HG02943 (cell line): Measurements from ENCODE around the gene PPP1R14B.

Experiments used
- ATAC-seq: cut with Tn5 transposase; IDR thresholded peaks from one replicate; pipeline ENCODE4 v1.9.1; 2021; ENCODE audit warnings: mild to moderate bottlenecking, low read depth, moderate library complexity; ENCODE audit not compliant: unreplicated experiment

The PPP1R14B gene

DNA sequence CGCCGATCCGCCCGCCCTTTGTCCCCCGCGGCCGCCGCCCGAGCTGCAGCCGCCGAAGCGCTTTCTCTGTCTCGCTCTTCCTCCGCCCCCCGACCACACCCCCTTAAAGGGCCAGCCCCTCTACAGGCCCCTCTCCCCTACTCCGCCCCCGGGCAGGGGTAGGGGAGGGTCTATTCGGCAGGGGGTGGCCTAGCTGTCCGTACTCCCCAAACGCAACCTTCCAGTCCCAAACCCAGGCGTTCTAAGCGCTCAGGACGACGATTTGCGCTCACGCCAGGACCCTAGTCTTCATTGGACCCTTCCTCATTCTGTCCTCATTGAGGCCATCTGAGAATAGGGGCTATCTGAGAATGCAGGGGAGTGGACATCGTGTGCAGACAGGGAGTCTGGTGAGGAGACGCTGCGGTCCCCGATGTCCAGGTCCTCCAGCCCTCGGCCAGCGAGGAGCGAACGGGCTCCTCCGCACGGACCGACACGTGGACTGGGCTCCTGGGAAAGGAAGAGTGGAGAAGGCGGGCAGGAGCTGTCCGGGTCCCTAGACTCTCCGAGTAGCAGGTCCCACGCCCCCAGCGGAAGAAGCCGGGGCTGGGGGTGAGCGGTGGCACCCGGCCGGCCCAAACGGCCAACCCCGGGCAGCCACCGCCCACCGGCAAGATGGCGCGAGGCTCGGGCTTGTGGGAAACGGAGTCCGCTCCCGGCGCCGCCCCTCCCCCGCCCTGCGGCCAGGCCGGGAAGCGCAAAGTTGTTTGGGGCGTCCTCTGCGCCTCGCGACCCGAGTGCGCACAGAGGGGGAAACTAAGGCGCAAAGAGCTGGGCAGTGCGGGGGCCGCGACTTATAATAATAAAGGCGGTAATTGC, at the start of gene PPP1R14B:
Gene PPP1R14B (minus strand): TSS at position 73 of the 858 bp plus-strand sequence. CDS start 270 bp downstream, outside the sequence.
- no peak for ATAC-seq

GRCh38 chr11:64296236-64296635, 49.5 kb upstream of the PPP1R14B start:
- ATAC-seq, result no peak

DNA sequence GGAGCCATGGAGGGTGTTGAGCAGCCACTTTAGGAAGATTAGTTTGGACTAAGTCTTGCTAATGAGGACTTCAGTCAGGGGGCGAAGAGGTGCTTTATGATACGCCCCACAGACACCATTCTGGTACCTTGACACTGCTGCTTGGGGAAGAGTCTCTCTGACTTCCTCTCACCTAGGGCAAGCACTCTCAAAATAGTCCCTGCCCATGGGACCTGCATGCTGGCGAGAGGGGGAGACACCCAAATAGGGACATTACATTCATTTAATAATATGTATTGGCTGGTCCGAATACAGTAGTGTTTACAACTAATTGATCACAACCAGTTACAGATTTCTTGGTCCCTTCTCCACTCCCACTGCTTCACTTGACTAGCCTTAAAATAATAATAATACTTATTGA, 49.0 kb upstream of the PPP1R14B start:
- ATAC-seq, result no peak

DNA sequence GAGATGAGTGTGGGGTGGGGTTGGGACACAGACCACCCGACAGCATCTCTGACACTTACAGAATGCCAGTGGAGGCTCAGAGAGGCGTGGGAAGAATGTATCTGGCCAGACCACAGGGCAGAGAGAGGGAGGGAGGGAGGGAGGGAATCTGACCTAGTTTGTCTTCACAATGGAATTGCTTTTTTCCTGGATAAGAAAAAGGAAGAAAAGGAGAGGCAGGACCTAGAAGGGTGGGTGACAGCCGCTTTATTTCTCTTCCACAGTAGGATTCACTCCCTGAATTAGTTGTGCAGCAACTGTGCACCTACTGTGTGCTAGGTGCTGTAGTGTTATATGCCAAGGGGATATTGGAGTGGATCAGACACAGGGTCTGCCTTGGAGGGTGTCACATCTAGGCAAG, 48.0 kb upstream of the PPP1R14B start:
- no peak for ATAC-seq

- no peak for ATAC-seq
Measured at GRCh38 chr11:64292460-64293254, 45.9 kb upstream of the PPP1R14B start.

- ATAC-seq, result no peak
Measured at GRCh38 chr11:64291752-64292459, 45.2 kb upstream of the PPP1R14B start.

GRCh38 chr11:64291262-64291751, 44.6 kb upstream of the PPP1R14B start, which contains the start of gene KCNK4:
Gene KCNK4 (plus strand): TSS chr11:64291302. CDS start chr11:64293019, 1,717 bp downstream.
- ATAC-seq, result no peak

DNA sequence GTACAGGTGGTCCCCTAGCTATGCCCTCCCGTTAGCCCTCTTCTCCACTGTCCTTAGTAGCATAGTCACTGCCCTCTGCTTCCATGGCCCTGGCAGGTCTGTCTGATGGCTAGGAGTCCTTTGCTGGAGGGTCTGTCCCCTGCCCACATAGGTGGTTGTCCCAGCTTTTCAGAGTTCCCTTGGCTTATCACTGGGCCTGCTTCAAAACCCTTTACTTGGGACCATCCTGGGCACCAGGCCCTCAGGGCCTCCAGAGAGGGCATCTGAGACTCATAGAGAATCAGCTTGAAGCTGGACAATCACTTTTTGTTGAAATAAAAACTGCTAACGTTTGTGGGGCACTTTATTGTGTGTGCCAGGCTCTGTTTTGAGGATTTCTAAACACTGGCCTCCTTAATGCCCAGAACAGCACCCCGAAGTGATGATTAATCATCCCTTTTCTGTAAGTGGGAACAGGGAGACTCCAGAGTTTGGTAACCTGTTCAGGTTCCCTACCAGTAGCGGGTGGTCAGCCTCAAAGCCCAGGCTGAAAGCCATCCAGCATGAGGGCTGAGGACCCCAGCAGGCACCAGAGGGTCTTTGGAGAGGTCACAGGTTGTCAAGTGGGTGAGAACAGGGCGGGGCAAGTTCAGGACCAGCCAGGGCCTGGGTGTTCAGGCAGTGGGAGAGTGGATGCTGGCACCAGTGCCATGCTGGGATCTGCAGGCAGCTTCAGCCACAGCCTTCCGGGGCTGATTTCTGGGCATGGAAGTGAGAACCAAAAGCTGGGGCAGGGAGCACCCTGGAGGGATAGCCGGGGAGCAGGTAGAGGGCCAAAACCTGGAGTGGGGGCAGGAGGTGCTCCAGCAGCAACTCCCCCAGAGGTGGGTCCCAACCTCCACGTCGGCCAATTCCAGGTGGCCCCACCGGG, 43.9 kb upstream of the PPP1R14B start:
- no peak for ATAC-seq

DNA sequence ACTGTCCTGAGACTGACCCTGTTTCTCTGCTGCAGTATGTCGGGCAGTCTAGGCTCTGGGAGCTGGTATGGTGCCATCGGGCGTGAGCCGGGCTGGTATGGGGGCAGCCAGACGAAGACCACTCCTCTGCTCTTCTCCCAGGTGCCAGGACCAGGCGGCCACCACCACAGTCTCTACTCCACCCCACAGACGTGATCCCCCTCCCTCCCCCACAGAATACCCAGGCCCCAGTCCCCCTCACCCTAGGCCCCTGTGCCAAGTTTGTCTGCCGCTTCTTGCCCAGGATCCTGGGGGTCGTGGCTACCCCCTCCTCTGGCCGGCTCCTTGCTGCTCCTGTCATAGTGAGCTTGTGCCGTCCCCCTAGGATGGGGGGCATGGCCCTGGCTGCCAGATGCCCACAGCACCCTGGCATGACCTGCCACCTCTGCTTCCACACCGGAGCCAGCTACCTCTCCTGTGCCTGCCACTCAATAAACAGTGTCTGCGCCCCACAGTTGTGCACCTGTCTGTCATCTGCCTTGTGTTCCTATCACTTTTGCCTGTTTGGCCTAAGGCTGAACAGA, 42.3 kb upstream of the PPP1R14B start:
- ATAC-seq, result no peak

DNA sequence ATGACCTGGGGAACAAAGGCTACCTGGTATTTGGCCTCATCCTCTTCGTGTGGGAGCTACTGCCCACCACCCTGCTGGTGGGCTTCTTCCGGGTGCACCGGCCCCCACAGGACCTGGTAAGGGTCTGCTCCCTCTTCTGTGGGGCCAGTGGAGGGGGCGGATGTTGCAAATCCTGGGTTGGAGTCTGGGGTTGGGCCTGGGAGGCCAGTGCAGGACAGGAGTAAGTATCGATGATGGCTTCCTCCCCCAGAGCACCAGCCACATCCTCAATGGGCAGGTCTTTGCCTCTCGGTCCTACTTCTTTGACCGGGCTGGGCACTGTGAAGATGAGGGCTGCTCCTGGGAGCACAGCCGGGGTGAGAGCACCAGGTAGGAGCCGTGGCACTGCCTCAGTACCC, 41.6 kb upstream of the PPP1R14B start:
- no peak for ATAC-seq

DNA sequence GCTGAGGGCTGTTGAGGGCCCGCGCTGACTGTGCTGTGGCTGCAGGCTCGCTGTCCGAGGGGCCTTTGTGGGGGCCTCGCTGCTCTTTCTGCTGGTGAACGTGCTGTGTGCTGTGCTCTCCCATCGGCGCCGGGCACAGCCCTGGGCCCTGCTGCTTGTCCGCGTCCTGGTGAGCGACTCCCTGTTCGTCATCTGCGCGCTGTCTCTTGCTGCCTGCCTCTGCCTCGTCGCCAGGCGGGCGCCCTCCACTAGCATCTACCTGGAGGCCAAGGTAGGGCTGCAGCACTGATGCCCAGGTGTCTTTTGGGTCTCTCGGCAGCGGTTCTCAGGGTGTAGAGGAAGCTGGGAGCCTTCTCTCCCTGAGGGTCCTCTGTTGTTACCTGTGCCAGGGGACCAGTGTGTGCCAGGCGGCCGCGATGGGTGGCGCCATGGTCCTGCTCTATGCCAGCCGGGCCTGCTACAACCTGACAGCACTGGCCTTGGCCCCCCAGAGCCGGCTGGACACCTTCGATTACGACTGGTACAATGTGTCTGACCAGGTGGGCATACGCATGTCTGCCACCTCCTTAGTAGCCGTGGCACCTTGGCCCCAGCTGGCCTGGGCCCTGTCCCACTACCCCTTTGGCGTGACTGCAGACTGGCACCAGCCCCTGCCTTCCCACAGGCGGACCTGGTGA, 41.1 kb upstream of the PPP1R14B start:
- ATAC-seq, result no peak

DNA sequence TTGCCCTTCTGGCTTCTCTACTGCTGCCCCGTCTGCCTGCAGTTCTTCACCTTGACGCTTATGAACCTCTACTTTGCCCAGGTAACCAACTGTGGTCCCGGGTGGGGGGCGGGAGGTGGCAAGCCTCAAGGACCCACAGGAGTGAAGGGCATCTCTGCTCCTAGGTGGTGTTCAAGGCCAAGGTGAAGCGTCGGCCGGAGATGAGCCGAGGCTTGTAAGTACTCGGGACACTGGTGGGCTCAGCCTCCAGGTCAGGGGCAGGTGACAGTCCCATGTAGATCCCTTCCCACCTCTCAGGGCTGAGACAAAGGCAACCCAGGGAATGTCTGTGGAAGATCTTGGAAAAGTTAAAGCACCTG, 40.0 kb upstream of the PPP1R14B start:
- no peak for ATAC-seq

DNA sequence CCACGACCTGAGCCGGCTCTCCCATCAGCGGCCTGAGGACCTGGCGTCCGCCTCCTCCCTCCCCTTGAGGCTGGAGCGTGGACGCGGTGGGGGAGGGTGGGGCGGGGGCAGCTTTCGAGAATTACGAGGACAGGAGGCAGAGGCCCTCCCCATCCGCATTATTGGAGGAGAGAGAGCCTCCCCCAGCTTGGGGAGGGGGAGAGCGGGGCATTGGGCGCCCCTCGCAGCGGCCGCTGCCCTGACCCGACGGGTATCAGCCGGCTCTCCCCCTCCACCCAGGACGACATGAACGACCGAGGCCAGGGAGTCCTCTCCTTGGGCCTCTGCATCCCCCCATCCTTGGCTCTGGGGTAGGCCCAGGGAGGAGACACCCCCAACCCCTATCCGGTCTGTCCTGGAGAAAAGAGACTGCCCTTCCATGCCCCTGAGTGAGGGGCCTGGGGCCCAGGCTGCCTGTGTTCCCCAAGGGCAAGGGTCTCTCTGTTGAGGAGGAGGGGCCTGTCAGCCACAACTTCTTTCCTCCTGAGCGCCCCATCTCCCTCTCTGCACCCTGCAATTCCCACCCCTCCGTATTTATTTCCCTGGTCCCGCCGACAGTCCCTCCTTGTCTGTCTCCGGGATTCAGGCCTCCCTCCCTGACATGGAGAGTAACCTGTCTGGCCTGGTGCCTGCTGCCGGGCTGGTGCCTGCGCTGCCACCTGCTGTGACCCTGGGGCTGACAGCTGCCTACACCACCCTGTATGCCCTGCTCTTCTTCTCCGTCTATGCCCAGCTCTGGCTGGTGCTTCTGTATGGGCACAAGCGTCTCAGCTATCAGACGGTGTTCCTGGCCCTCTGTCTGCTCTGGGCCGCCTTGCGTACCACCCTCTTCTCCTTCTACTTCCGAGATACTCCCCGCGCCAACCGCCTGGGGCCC, 39.4 kb upstream of the PPP1R14B start:
- no peak for ATAC-seq

- peak; percentile 65 for ATAC-seq
Measured at GRCh38 chr11:64284962-64285884, 38.5 kb upstream of the PPP1R14B start, which contains the start of gene GPR137. Gene GPR137 (plus strand): TSS chr11:64285848. CDS start chr11:64286525, 677 bp downstream.

- peak; percentile 64 for ATAC-seq
Measured at GRCh38 chr11:64284048-64284961, 37.6 kb upstream of the PPP1R14B start, which contains the start of gene BAD. Gene BAD (minus strand): TSS chr11:64284665. CDS start chr11:64284368, 297 bp downstream.
